Measurements from ENCODE around the gene CHRND. TPM values are rescaled to one million over a fixed set of nuclear protein-coding genes. Genes with fewer than 3 reads are reported as not detected.

Gene CHRND
- total and polyA plus RNA-seq, 12 donors: 0.07 to 0.39 (median 0.14) TPM; not detected in 7

- Histone ChIP-seq H3K4me3 (no peak overlapping the region), H3K9me3 (replicated peaks in 1 of 3) (no peaks in the 10 kb centered on the region), H3K27ac (no peak overlapping the region), H3K4me1 (replicated peaks in 1 of 2) (peaks cover 16 to 27% of the 10 kb centered on the region in 2 donors), H3K27me3 (no peaks in the 10 kb centered on the region), H3K36me3 (replicated peaks in 1 of 2) (no peaks in the 10 kb centered on the region)
- intact Hi-C loops (cut with DNase I): no loop called here
- DNase-seq: peak in 1 of 7 donors; percentile 67
- no peak for TF ChIP-seq POLR2A (IDR thresholded peaks at IDR 0.05)
- TF ChIP-seq, protein P1, sequence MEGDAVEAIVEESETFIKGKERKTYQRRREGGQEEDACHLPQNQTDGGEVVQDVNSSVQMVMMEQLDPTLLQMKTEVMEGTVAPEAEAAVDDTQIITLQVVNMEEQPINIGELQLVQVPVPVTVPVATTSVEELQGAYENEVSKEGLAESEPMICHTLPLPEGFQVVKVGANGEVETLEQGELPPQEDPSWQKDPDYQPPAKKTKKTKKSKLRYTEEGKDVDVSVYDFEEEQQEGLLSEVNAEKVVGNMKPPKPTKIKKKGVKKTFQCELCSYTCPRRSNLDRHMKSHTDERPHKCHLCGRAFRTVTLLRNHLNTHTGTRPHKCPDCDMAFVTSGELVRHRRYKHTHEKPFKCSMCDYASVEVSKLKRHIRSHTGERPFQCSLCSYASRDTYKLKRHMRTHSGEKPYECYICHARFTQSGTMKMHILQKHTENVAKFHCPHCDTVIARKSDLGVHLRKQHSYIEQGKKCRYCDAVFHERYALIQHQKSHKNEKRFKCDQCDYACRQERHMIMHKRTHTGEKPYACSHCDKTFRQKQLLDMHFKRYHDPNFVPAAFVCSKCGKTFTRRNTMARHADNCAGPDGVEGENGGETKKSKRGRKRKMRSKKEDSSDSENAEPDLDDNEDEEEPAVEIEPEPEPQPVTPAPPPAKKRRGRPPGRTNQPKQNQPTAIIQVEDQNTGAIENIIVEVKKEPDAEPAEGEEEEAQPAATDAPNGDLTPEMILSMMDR (IDR thresholded peaks at IDR 0.05): no peak
- 64 to 90% (median 85%) methylated on average over 2 of the region's 2 CpGs for WGBS, 4 donors
Observed at GRCh38 chr2:232504438-232504837, 21.5 kb upstream of the CHRND start.

GRCh38 chr2:232505856-232506255 is 20.1 kb upstream of the CHRND start:
- no peak for DNase-seq
- intact Hi-C loops (cut with DNase I): no loop called here
- Histone ChIP-seq H3K4me3 (no peak overlapping the region), H3K27me3 (no peaks in the 10 kb centered on the region), H3K4me1 (replicated peaks in 1 of 2) (peaks cover 16 to 26% of the 10 kb centered on the region in 2 donors), H3K36me3 (replicated peaks in 1 of 2) (no peaks in the 10 kb centered on the region), H3K9me3 (replicated peaks in 1 of 3) (no peaks in the 10 kb centered on the region), H3K27ac (peak overlapping the region in 1 of 5 donors; percentile 8)
- WGBS, 4 donors: 34 to 45% (median 44%) methylated on average over 10 of the region's 10 CpGs
- TF ChIP-seq, protein P1 (IDR thresholded peaks at IDR 0.05): no peak
- no peak for TF ChIP-seq POLR2A (IDR thresholded peaks at IDR 0.05)

DNA sequence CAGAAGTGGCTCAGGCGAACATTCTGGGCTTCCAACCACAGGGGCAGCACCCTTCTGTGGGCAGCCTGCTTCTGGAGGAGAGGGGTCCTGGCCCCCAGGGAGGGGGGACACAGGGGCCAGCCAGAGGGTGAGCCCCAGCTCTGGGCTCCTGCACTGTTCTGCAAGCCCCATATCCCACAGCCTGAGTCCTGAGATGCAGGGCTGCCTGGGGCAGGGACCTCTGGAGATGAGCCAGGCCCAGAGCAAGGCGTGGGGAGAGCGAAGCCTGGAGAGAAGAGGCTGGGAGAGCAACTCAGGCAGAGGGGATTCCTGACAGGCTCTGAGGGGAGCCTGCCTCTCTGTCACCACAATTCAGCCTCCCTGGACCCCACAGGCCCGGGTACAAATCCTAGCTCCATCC is 19.3 kb upstream of the CHRND start:
- no peaks in the 10 kb centered on the region for H3K27me3 ChIP-seq

GRCh38 chr2:232508251-232508650 is 17.7 kb upstream of the CHRND start:
- Histone ChIP-seq H3K4me1 (replicated peaks in 1 of 2) (peaks cover 0 to 12% of the 10 kb centered on the region in 2 donors), H3K27ac (no peak overlapping the region), H3K27me3 (no peaks in the 10 kb centered on the region), H3K4me3 (no peak overlapping the region), H3K9me3 (replicated peaks in 1 of 3) (no peaks in the 10 kb centered on the region), H3K36me3 (replicated peaks in 1 of 2) (no peaks in the 10 kb centered on the region)
- TF ChIP-seq POLR2A (IDR thresholded peaks at IDR 0.05): no peak
- TF ChIP-seq, protein P1 (IDR thresholded peaks at IDR 0.05): no peak
- 75 to 88% (median 84%) methylated on average over 3 to 7 of the region's 7 CpGs for WGBS, 4 donors
- intact Hi-C loops (cut with DNase I): no loop called here
- no peak for DNase-seq

More for the DNA sequence above, 19.3 kb upstream of the CHRND start:
- H3K27ac ChIP-seq: no peak overlapping the region
- H3K9me3 ChIP-seq (replicated peaks in 1 of 3): no peaks in the 10 kb centered on the region
- intact Hi-C loops (cut with DNase I): no loop called here
- TF ChIP-seq POLR2A (IDR thresholded peaks at IDR 0.05): no peak
- TF ChIP-seq, protein P1 (IDR thresholded peaks at IDR 0.05): no peak
- H3K36me3 ChIP-seq (replicated peaks in 1 of 2): no peaks in the 10 kb centered on the region
- DNase-seq: no peak
- H3K4me3 ChIP-seq: no peak overlapping the region
- H3K4me1 ChIP-seq (replicated peaks in 1 of 2): peaks cover 11 to 23% of the 10 kb centered on the region in 2 donors
- WGBS, 4 donors: 83 to 90% (median 85%) methylated on average over 2 to 4 of the region's 4 CpGs
